GM18520 (cell line): ENCODE results near the gene SPC25.

Source experiments
- ATAC-seq: cut with Tn5 transposase; IDR thresholded peaks from one replicate; pipeline ENCODE4 v1.9.1; 2021; ENCODE audit not compliant: unreplicated experiment

SPC25 gene

GRCh38 chr2:168849610-168850009 lies 40.6 kb downstream of the SPC25 start:
- no peak for ATAC-seq

GRCh38 chr2:168848225-168848624 lies 42.0 kb downstream of the SPC25 start:
- ATAC-seq = no peak

- ATAC-seq = no peak
Measured at GRCh38 chr2:168843253-168843652, 47.0 kb downstream of the SPC25 start.

- ATAC-seq = no peak
Measured at GRCh38 chr2:168841445-168841844, 48.8 kb downstream of the SPC25 start.

- no peak for ATAC-seq
Measured at GRCh38 chr2:168835969-168836368, 54.3 kb downstream of the SPC25 start.

GRCh38 chr2:168831662-168832061 lies 58.6 kb downstream of the SPC25 start:
- ATAC-seq = no peak

GRCh38 chr2:168830958-168831357 lies 59.3 kb downstream of the SPC25 start:
- ATAC-seq = no peak

- ATAC-seq = no peak
Measured at GRCh38 chr2:168825126-168825525, 65.1 kb downstream of the SPC25 start.

GRCh38 chr2:168821992-168822391 lies 68.2 kb downstream of the SPC25 start:
- ATAC-seq = no peak

- no peak for ATAC-seq
Measured at GRCh38 chr2:168821577-168821976, 68.7 kb downstream of the SPC25 start.
